ENCODE results near the gene PHETA2. TPM values are rescaled to one million over a fixed set of nuclear protein-coding genes. Genes with fewer than 3 reads are reported as not detected.

The PHETA2 gene
- polyA plus RNA-seq, 1 experiment, result 10.6 TPM

- DNase-seq (ENCODE audit: low read depth, low spot score), result no peak
- no peak overlapping the region for H3K27ac ChIP-seq (ENCODE audit: low read depth, low read length)
- H3K27me3 ChIP-seq (ENCODE audit: control insufficient read depth, insufficient read depth, low read length), result no peaks in the 10 kb centered on the region
- POLR2A ChIA-PET, result no interaction called here
- no peaks in the 10 kb centered on the region for H3K9me3 ChIP-seq (ENCODE audit: control insufficient read depth, insufficient read depth, low read length)
- CTCF ChIA-PET, result no interaction called here
- H3K4me3 ChIP-seq (ENCODE audit: low read depth, low read length), result no peak overlapping the region
- no peak for TF ChIP-seq CTCF (IDR thresholded peaks at IDR 0.05; ENCODE audit: low read depth, low read length)
These were observed 8.5 kb upstream of the PHETA2 start for GRCh38 chr22:42065438-42066125.

- TF ChIP-seq CTCF (IDR thresholded peaks at IDR 0.05; ENCODE audit: low read depth, low read length), result no peak
- H3K27ac ChIP-seq (ENCODE audit: low read depth, low read length), result no peak overlapping the region
- no peaks in the 10 kb centered on the region for H3K9me3 ChIP-seq (ENCODE audit: control insufficient read depth, insufficient read depth, low read length)
- ChIA-PET CTCF (no interaction called here), POLR2A (no interaction called here)
- H3K4me3 ChIP-seq (ENCODE audit: low read depth, low read length), result no peak overlapping the region
- no peaks in the 10 kb centered on the region for H3K27me3 ChIP-seq (ENCODE audit: control insufficient read depth, insufficient read depth, low read length)
- no peak for DNase-seq (ENCODE audit: low read depth, low spot score)
These were observed 7.8 kb upstream of the PHETA2 start for GRCh38 chr22:42066126-42066761.

- H3K27ac ChIP-seq (ENCODE audit: low read depth, low read length), result no peak overlapping the region
- DNase-seq (ENCODE audit: low read depth, low spot score), result no peak
- TF ChIP-seq CTCF (IDR thresholded peaks at IDR 0.05; ENCODE audit: low read depth, low read length), result no peak
- ChIA-PET POLR2A (no interaction called here), CTCF (no interaction called here)
- no peak overlapping the region for H3K4me3 ChIP-seq (ENCODE audit: low read depth, low read length)
- H3K9me3 ChIP-seq (ENCODE audit: control insufficient read depth, insufficient read depth, low read length), result no peaks in the 10 kb centered on the region
- H3K27me3 ChIP-seq (ENCODE audit: control insufficient read depth, insufficient read depth, low read length), result no peaks in the 10 kb centered on the region
These were observed 7.1 kb upstream of the PHETA2 start for GRCh38 chr22:42066937-42067336.

GRCh38 chr22:42067671-42068251 lies 6.3 kb upstream of the PHETA2 start:
- Histone ChIP-seq H3K27me3 (ENCODE audit: control insufficient read depth, insufficient read depth, low read length) (no peaks in the 10 kb centered on the region), H3K4me3 (ENCODE audit: low read depth, low read length) (no peak overlapping the region), H3K9me3 (ENCODE audit: control insufficient read depth, insufficient read depth, low read length) (no peaks in the 10 kb centered on the region), H3K27ac (ENCODE audit: low read depth, low read length) (no peak overlapping the region)
- ChIA-PET CTCF (no interaction called here), POLR2A (no interaction called here)
- TF ChIP-seq CTCF (IDR thresholded peaks at IDR 0.05; ENCODE audit: low read depth, low read length), result no peak
- no peak for DNase-seq (ENCODE audit: low read depth, low spot score)

GRCh38 chr22:42068291-42068690 lies 5.8 kb upstream of the PHETA2 start:
- no peak for DNase-seq (ENCODE audit: low read depth, low spot score)
- ChIA-PET POLR2A (no interaction called here), CTCF (no interaction called here)
- no peak overlapping the region for H3K4me3 ChIP-seq (ENCODE audit: low read depth, low read length)
- no peaks in the 10 kb centered on the region for H3K27me3 ChIP-seq (ENCODE audit: control insufficient read depth, insufficient read depth, low read length)
- no peak overlapping the region for H3K27ac ChIP-seq (ENCODE audit: low read depth, low read length)
- no peaks in the 10 kb centered on the region for H3K9me3 ChIP-seq (ENCODE audit: control insufficient read depth, insufficient read depth, low read length)
- TF ChIP-seq CTCF (IDR thresholded peaks at IDR 0.05; ENCODE audit: low read depth, low read length), result no peak
